Epidermal melanocyte (primary cell): Measurements from ENCODE around the gene ATP4A.

Source experiments
- DNase-seq: peaks from one replicate; pipeline ENCODE4 v3.0.0; 2011; ENCODE audit warnings: low spot score; ENCODE audit not compliant: insufficient read length

Gene ATP4A

GRCh38 chr19:35549174-35549788 lies 14.2 kb downstream of the ATP4A start:
- DNase-seq = peak; percentile 57

- DNase-seq = no peak
These were observed 16.9 kb downstream of the ATP4A start for GRCh38 chr19:35546532-35546931.

GRCh38 chr19:35545855-35546381 lies 17.5 kb downstream of the ATP4A start:
- no peak for DNase-seq

GRCh38 chr19:35545001-35545854 lies 18.2 kb downstream of the ATP4A start, which contains the start of gene TMEM147:
TSS of gene TMEM147 (plus strand) at chr19:35545626. CDS start at chr19:35545740, 114 bp downstream.
- peak; percentile 99 for DNase-seq

- no peak for DNase-seq
These were observed 19.2 kb downstream of the ATP4A start for GRCh38 chr19:35544110-35544802.

GRCh38 chr19:35543280-35544109 lies 20.0 kb downstream of the ATP4A start:
- DNase-seq = no peak

- DNase-seq = no peak
These were observed 21.2 kb downstream of the ATP4A start for GRCh38 chr19:35542209-35542608.

GRCh38 chr19:35540356-35540927 lies 23.0 kb downstream of the ATP4A start:
- DNase-seq = no peak

- no peak for DNase-seq
These were observed 23.6 kb downstream of the ATP4A start for GRCh38 chr19:35539850-35540249.

- DNase-seq = no peak
These were observed 24.1 kb downstream of the ATP4A start for GRCh38 chr19:35539314-35539713.

- DNase-seq = no peak
These were observed 28.5 kb downstream of the ATP4A start for GRCh38 chr19:35534803-35535480.

- no peak for DNase-seq
These were observed 29.6 kb downstream of the ATP4A start for GRCh38 chr19:35533822-35534392.

GRCh38 chr19:35533201-35533821 lies 30.1 kb downstream of the ATP4A start, which contains the start of gene GAPDHS:
TSS of gene GAPDHS (plus strand) at chr19:35533456. CDS start at chr19:35533528, 72 bp downstream.
- DNase-seq = no peak

GRCh38 chr19:35531291-35531690 lies 32.2 kb downstream of the ATP4A start:
- DNase-seq = no peak

GRCh38 chr19:35529241-35530218 lies 33.9 kb downstream of the ATP4A start:
- no peak for DNase-seq

- no peak for DNase-seq
These were observed 35.0 kb downstream of the ATP4A start, which contains the start of gene SBSN for GRCh38 chr19:35528218-35529038. TSS of gene SBSN (minus strand) at chr19:35528311. CDS start at chr19:35528281, 30 bp downstream.

GRCh38 chr19:35525873-35526272 lies 37.6 kb downstream of the ATP4A start:
- DNase-seq = no peak
